Activated T-cell treated with anti-CD3 and anti-CD28 coated beads, Interleukin-2, amount 50 U/mL, for 72 hours (primary cell): ENCODE data around the gene DTNB. TPM values are rescaled to one million over a fixed set of nuclear protein-coding genes. Genes with fewer than 3 reads are reported as not detected.
"Not testable (repeated sequence)": the region's sequence is repeated elsewhere in the genome, so short reads cannot be mapped to it uniquely, and the experiment has no call there.

Experiments used
- ATAC-seq, 2 donors: fragments of 150-1000 bp; cut with Tn5 transposase; replicated peaks in 1 of 2; 2 replicates each; pipeline ENCODE4 v1.10.0; 2021; ENCODE audit warnings: moderate library complexity in 2 of 2, mild to moderate bottlenecking in 1 of 2
- DNase-seq, 2 donors: peaks; one replicate each; pipeline ENCODE4 v3.0.0; 2021 to 2022; ENCODE audit warnings: mixed read lengths in 1 of 2
- H3K27ac Mint-ChIP-seq: one replicate; pipeline ENCODE4 v1.8.0; 2022; ENCODE audit warnings: mild to moderate bottlenecking, moderate library complexity, mixed read lengths
- H3K27me3 Mint-ChIP-seq: one replicate; pipeline ENCODE4 v1.8.0; 2022; ENCODE audit warnings: low read depth, mixed read lengths
- H3K36me3 Mint-ChIP-seq, 2 donors: one replicate each; pipeline ENCODE4 v1.8.0; 2022; ENCODE audit warnings: mixed read lengths in 2 of 2, mild to moderate bottlenecking in 1 of 2; ENCODE audit not compliant: insufficient read depth in 2 of 2
- H3K4me1 Mint-ChIP-seq: one replicate; pipeline ENCODE4 v1.8.0; 2022; ENCODE audit warnings: low read depth, mixed read lengths
- H3K4me3 Mint-ChIP-seq, 2 donors: one replicate each; pipeline ENCODE4 v1.8.0; 2022; ENCODE audit warnings: mild to moderate bottlenecking in 2 of 2, mixed read lengths in 2 of 2, moderate library complexity in 2 of 2
- H3K9me3 Mint-ChIP-seq, 2 donors: one replicate each; pipeline ENCODE4 v1.8.0; 2022; ENCODE audit warnings: mixed read lengths in 2 of 2
- total RNA-seq, 2 donors: library from RNA; stranded (reverse); gene quantifications; one replicate each; pipeline ENCODE4 v1.2.3, GENCODE V29; 2022

DTNB gene
- 10 to 100 TPM; 29.7 to 31.2 TPM for total RNA-seq

DNA sequence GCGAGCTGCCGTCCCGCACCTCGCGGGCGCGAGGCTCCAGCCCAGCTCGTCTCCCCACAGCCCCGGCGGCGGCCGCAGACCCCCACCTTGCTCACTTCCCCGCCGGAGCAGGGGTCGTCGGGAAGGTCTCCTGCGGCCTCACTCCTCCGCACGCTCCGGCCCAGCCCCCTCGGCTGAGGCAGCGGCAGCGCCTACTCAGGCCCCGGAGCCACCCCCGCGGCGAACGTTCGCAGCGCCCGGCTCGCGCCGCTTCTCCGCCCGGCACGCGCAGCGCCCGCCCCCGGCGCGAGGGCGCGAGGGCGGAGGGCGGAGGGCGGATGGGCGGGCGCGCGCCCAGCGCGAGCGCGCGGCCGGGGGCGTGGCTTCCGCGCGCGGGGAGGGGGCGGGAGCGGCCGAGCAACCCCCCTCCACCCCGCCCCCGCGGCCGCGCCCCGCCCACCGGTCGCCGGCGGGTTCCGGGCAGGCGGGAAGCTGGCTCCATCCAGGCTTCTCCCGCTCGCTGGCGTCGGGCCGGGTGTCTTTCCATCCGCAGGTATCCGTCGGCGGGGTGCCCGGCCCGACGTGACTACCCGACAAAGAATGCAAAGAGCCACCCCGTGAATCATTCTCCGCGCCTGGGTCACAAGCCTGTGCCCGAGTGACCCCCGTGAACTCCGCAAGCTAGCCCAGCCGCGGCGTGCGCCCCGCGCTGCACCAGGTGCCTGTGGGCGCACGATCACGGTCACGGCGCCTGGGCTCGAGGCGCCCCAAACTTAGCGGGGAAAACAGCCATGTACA lies at the start of gene DTNB:
Gene DTNB (minus strand): TSS at position 278 of the 777 bp plus-strand sequence. CDS start 20,917 bp downstream, outside the sequence.
- H3K9me3 Mint-ChIP-seq, result no peaks in the 10 kb centered on the region
- no peaks in the 10 kb centered on the region for H3K36me3 Mint-ChIP-seq
- peak; percentile 78 to 84 for DNase-seq
- peak within 1 kb of the TSS; percentile 88 to 93 for H3K4me3 Mint-ChIP-seq
- H3K27ac Mint-ChIP-seq, result peak within 1 kb of the TSS; percentile 64
- peak; percentile 81 to 82 for ATAC-seq
- peaks cover 14% of the 10 kb centered on the region for H3K27me3 Mint-ChIP-seq
- peaks cover 33% of the 10 kb centered on the region for H3K4me1 Mint-ChIP-seq

DNA sequence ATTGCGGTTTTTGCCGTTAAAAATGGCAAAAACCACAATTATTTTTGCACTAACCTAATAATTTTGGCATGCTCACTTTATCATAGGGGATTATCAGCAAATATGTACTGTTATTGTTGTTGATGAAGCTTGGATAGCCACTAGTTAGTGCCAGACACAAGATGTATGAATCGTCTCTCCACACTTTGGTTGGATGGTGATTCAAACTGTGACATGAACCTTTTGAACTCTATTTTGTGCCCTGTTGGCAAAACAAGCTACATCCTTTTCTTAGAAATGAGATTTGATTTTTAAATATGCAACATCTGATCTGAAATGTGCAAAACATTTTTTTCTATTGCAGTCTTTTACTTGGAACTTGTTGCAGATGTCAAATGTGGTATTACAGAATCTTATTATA lies 48.8 kb upstream of the DTNB start:
- H3K9me3 Mint-ChIP-seq, result no peaks in the 10 kb centered on the region
- ATAC-seq (peak in 1 of 2 donors; percentile 63), DNase-seq (no peak)
- H3K4me1 Mint-ChIP-seq, result peaks cover 15% of the 10 kb centered on the region
- H3K4me3 Mint-ChIP-seq, result no peak overlapping the region
- H3K27ac Mint-ChIP-seq, result no peak overlapping the region
- peaks cover 17% of the 10 kb centered on the region for H3K27me3 Mint-ChIP-seq
- no peaks in the 10 kb centered on the region for H3K36me3 Mint-ChIP-seq

DNA sequence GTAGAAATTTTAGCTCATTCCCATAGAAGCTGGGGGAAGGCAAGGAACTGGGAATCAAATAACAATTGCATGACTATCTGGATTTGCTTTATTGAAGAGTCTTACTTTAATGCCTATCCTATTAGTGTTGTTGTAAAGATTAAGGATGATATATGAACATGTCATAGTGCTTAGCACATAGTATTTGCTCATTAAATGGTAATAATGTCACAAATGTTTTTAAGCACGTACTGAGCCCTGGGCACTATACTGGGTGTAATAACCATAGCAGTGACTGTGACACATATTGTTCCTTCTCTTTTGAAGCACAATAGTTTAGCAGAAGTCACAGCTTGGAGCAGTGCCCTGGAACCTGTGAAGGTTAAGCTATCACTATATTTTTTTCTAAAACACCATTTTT lies 47.2 kb upstream of the DTNB start:
- Mint-ChIP-seq H3K4me3 (no peak overlapping the region), H3K36me3 (no peaks in the 10 kb centered on the region), H3K4me1 (peaks cover 6% of the 10 kb centered on the region), H3K27ac (no peak overlapping the region), H3K27me3 (peaks cover 8% of the 10 kb centered on the region), H3K9me3 (no peaks in the 10 kb centered on the region)
- ATAC-seq, result no peak
- no peak for DNase-seq

DNA sequence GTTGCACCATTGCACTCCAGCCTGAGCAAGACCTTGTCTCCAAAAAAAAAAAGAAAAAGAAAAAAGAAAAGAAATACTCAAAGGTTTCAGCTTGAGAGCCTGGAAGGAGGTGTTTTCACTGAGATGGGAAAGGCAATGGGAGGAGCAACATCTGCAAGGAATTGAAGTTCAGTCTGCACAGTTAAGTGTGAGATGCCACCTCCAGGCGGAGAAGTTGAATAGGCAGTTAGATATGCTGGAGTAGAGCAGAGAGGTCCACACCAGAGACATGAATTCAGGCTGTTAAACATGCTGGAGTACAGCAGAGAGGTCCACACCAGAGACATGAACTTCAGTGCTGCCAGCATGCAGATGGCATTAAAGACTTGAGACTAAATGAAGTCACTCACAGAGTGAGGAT lies 41.4 kb upstream of the DTNB start:
- ATAC-seq (no peak), DNase-seq (no peak)
- no peak overlapping the region for H3K4me3 Mint-ChIP-seq
- no peaks in the 10 kb centered on the region for H3K9me3 Mint-ChIP-seq
- H3K27ac Mint-ChIP-seq, result no peak overlapping the region
- H3K36me3 Mint-ChIP-seq, result no peaks in the 10 kb centered on the region
- H3K27me3 Mint-ChIP-seq, result peaks cover 23% of the 10 kb centered on the region
- H3K4me1 Mint-ChIP-seq, result peaks cover 27% of the 10 kb centered on the region

DNA sequence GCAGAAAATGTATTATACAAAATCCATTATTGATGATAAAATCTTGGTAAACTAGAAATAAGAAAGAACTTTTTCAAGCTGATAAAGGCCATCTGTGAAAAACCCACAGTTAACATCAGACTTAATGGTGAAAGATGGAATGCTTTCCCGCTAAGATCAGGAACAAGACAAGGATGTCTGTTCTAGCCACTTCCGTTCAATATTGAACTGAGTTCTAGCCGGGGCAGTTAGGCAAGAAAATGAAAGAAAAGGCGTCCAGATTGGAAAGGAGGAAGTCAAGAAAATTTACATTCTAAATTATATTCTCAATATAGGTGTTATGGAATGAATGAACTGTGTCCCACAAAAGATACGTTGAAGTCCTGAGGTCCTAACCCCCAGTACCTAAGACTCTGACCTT lies 39.1 kb upstream of the DTNB start:
- no peak for ATAC-seq
- H3K9me3 Mint-ChIP-seq, result no peaks in the 10 kb centered on the region
- H3K4me1 Mint-ChIP-seq, result peaks cover 21% of the 10 kb centered on the region

DNA sequence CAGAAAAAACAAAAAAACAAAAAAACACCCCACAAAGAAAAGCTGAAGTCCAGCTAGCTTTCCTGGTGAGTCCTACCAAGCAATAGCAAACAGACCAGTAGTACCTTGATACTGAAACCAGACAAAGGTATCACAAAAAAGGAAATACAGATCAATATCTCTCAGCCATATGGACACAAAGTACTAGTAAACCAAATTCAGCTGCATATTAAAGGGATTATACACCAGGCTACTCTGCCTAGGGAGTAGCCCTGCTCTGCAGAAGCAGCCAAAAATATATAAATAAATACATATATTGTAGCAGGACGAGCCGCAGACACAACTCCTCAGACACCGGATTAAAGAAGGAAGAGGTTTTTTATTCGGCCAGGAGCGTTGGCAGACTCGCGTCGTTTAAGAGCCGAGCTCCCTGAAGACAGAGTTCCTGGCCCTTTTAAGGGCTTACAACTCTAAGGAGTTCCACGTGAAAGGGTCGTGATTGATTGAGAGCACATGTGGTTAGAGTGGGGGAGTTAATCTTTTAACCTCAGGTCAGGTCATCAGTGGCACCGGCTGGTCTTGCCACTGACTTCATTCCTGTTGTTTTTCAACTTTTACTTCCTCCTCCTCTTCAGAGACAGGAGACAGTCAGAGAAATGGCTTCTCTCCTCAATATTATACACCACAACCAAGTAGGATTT lies 38.4 kb upstream of the DTNB start:
- Mint-ChIP-seq H3K4me1 (peaks cover 21% of the 10 kb centered on the region), H3K4me3 (peak overlapping the region; percentile 66 to 69), H3K27me3 (peaks cover 29% of the 10 kb centered on the region), H3K9me3 (no peaks in the 10 kb centered on the region), H3K27ac (peak overlapping the region; percentile 12), H3K36me3 (no peaks in the 10 kb centered on the region)
- DNase-seq, result no peak
- ATAC-seq, result no peak

More for the DNA sequence above, 39.1 kb upstream of the DTNB start:
- H3K4me3 Mint-ChIP-seq, result no peak overlapping the region
- no peak for DNase-seq
- H3K36me3 Mint-ChIP-seq, result no peaks in the 10 kb centered on the region
- H3K27ac Mint-ChIP-seq, result peak overlapping the region; percentile 12
- H3K27me3 Mint-ChIP-seq, result peaks cover 29% of the 10 kb centered on the region

DNA sequence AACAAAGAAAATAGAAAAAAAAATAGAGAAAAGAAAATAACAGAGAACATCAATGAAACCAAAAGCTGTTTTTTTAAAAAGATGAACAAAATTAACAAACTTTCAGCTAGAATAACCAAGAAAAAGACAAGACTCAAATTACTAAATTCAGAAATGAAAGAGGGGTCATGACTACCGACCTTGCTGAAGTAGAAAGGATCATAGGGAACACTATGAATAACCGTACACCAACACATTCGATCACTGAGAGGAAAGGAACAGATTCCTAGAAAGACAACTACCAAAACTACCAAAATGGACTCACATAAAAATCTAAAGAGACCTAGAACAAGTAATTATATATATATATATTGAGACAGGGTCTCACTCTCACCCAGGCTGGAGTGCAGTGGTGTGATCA lies 37.4 kb upstream of the DTNB start:
- H3K4me1 Mint-ChIP-seq, result peaks cover 21% of the 10 kb centered on the region
- peak in 1 of 2 donors; percentile 63 for ATAC-seq

DNA sequence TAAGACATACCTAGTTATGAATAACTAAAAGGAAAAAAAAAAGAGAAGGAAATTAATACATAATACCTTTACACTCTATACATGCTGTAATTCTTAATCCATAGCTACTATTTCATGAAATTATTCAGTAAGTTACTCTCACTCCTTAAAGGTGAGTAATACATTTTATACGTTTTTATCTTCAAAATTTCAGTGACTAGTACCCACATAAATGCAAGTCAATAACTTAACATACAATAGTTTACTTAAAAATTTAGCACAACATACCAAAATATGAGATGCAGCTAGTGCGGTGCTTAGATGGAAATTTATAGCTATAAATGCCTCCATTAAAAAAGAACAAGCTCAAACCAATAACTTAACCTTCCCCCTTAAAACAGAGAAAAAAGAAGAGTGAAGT lies 36.0 kb upstream of the DTNB start:
- H3K36me3 Mint-ChIP-seq, result no peaks in the 10 kb centered on the region
- peaks cover 21% of the 10 kb centered on the region for H3K4me1 Mint-ChIP-seq
- H3K4me3 Mint-ChIP-seq, result no peak overlapping the region
- H3K27me3 Mint-ChIP-seq, result peaks cover 29% of the 10 kb centered on the region
- no peak overlapping the region for H3K27ac Mint-ChIP-seq
- ATAC-seq (no peak), DNase-seq (no peak)
- no peaks in the 10 kb centered on the region for H3K9me3 Mint-ChIP-seq

More for the DNA sequence above, 37.4 kb upstream of the DTNB start:
- Mint-ChIP-seq H3K36me3 (no peaks in the 10 kb centered on the region), H3K27ac (no peak overlapping the region), H3K9me3 (no peaks in the 10 kb centered on the region), H3K4me3 (peak overlapping the region in 1 of 2 donors; percentile 11), H3K27me3 (peaks cover 29% of the 10 kb centered on the region)
- DNase-seq, result no peak

DNA sequence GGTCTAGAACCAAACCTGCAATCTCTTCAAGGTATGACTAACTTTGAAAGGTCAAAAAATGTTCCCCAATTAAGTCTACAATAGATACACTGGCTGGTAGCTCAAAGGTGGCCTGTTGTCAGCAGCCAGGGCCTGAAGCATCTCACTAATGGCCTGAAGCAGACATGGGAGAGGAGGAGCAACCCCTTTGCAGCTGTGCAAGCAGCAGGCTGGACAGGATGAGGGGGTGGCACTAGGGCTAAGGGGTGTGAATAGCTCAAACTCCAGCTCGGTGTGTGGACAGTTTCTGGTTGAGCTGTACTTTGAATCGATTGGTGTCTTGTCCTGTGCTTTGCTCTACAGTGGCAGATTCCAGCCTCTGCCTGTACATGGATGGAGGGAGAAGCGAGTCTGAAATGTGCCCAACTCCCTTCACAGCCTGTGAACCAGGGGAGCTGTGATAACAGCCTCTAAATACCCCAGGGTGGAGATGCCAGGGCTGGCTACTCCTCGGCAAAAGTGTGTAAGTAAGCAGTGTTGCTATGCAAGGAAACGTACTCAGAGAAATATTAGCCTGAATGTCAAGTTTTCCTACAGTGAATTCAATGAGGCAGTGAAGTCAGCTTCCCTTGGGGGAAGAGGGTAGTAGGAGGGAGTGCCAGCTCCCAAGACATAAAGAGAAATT lies 34.7 kb upstream of the DTNB start:
- ATAC-seq (no peak), DNase-seq (no peak)
- Mint-ChIP-seq H3K4me3 (no peak overlapping the region), H3K9me3 (no peaks in the 10 kb centered on the region), H3K27ac (no peak overlapping the region), H3K4me1 (peaks cover 21% of the 10 kb centered on the region), H3K27me3 (peaks cover 29% of the 10 kb centered on the region), H3K36me3 (no peaks in the 10 kb centered on the region)

DNA sequence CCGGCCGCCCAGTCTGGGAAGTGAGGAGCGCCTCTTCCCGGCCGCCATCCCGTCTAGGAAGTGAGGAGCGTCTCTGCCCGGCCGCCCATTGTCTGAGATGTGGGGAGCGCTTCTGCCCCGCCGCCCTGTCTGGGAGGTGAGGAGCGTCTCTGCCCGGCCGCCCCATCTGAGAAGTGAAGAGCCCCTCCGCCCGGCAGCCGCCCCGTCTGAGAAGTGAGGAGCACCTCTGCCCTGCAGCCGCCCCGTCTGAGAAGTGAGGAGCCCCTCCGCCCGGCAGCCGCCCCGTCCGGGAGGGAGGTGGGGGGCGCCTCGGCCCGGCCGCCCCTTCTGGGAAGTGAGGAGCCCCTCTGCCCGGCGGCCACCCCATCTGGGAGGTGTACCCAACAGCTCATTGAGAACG lies 32.2 kb upstream of the DTNB start:
- not testable (repeated sequence) for H3K4me3 Mint-ChIP-seq, H3K36me3 Mint-ChIP-seq, H3K27ac Mint-ChIP-seq, H3K4me1 Mint-ChIP-seq, H3K9me3 Mint-ChIP-seq, DNase-seq, ATAC-seq, H3K27me3 Mint-ChIP-seq

DNA sequence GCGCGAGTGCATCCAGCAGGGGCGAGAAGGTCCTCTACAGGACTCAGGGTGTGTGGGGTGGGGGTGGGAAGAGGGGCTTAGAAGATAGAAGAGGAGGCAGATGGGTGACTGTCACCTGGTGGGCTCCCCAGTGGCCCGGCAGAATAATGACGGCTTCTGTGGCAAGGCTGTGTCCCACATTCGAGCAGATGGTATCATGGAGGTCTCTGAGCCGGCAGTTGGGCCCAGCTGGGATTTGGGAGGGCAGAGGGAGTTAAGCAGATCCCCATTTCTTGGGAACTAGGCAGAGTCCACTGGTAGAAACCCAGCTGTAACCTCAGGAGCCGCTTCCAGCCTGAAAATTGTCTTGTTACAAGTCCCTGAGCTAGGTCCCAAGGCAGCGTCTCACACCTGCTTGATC lies 28.4 kb upstream of the DTNB start:
- no peaks in the 10 kb centered on the region for H3K9me3 Mint-ChIP-seq
- DNase-seq (no peak), ATAC-seq (no peak)
- no peak overlapping the region for H3K27ac Mint-ChIP-seq
- H3K36me3 Mint-ChIP-seq, result no peaks in the 10 kb centered on the region
- H3K4me3 Mint-ChIP-seq, result no peak overlapping the region
- H3K27me3 Mint-ChIP-seq, result no peaks in the 10 kb centered on the region
- H3K4me1 Mint-ChIP-seq, result no peaks in the 10 kb centered on the region

DNA sequence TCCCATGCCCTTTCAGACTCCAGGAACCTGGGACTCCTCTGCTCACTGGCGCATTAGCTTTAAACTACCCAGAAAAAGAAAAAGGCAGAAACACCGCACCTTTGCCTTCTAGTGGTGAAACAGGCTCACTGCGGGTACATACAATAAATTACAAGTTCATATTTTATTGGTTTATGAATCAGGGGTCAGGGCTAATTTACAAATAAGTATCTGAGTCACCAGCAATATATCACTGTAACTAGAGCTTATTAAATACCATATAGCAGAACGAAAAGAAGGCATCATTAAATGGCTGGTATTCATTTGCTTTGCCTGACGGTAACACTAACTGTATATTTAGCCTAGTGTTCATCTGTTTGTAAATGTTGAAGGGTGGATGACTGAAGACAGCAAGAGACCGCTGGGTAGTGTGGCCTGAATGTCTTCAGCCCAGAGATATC lies 26.9 kb upstream of the DTNB start:
- Mint-ChIP-seq H3K27ac (no peak overlapping the region), H3K27me3 (no peaks in the 10 kb centered on the region), H3K9me3 (no peaks in the 10 kb centered on the region), H3K36me3 (no peaks in the 10 kb centered on the region), H3K4me3 (no peak overlapping the region), H3K4me1 (no peaks in the 10 kb centered on the region)
- peak; percentile 15 to 36 for DNase-seq
- ATAC-seq, result no peak

DNA sequence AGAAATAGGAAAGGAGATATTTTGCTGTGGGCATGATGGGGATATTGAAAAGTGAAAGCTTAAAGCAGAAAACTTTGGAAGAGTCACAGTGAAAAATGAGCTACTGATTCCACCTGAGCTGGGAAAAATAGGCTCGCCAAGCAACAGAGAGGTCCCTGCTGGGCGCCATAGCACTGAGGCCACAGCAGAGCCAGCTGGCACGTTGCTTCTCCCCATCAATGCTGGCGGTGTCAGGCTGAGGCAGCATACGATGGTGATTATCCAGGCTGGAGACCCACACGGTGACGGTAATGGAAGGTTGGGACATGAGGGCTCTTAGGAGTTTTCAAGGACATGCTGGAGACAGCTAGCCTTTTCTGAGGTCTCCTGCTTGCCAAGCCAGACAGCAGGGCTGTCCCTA lies 25.8 kb upstream of the DTNB start:
- H3K36me3 Mint-ChIP-seq, result no peaks in the 10 kb centered on the region
- H3K4me1 Mint-ChIP-seq, result no peaks in the 10 kb centered on the region
- H3K27me3 Mint-ChIP-seq, result no peaks in the 10 kb centered on the region
- no peaks in the 10 kb centered on the region for H3K9me3 Mint-ChIP-seq
- H3K27ac Mint-ChIP-seq, result no peak overlapping the region
- no peak overlapping the region for H3K4me3 Mint-ChIP-seq
- ATAC-seq, result no peak
- DNase-seq, result no peak
